ENCODE data around the gene MVK. TPM values are rescaled to one million over a fixed set of nuclear protein-coding genes. Genes with fewer than 3 reads are reported as not detected.

Gene MVK
- total and polyA plus RNA-seq, 2 donors (not counting 1 experiment from before 2014, with no cell fraction given) = 18.8 to 22.1 TPM

DNA sequence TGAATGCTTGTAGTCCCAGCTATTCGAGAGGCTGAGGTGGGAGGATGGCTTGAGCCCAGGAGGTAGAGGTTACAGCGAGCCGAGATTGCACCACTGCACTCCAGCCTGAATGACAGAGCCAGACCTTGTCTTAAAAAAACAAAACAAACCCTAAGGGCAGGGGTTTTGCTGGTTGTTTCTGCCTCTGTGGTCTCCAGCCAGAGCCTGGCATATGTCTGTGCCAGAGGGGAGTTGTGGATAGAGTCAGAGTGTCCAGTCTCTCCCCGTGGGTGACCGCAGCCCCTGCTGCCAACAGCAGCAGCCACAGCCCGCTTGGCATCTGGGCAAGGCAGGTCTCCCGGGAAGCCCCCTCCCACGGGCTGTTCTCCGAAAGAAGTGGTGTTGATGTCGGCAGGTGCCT, 37.6 kb downstream of the MVK start:
- DNase-seq (ENCODE audit: low read depth in 2 of 2) = no peak
- TF ChIP-seq EZH2 (IDR thresholded peaks at IDR 0.05; ENCODE audit: low read length, missing control alignments) (no peak), CTCF (conservative IDR thresholded peaks at IDR 0.05 in 1 of 2, IDR thresholded peaks at IDR 0.05 in 1 of 2; ENCODE audit: low read depth in 1 of 2, low read length in 2 of 2) (no peak)

DNA sequence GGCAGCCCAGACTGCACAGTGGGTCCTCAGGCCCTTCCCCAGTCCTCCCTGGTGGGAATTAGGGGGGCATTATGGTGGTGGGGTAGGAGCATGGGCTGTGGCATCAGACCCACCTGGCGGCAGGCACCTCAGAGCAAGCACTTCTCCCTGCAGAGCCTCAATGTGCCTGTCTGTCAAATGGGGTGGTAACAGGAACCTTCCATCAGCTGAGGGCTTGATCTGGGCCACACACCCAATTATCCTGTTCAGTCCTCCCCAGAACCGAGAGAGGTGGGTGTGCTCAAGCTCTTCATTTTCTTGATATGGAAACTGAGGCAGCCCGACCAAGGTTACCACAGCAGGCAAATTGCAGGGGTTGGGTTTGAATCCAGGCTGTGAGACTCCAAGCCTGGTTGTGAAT, 38.4 kb downstream of the MVK start:
- H3K4me3 ChIP-seq (replicated peaks in 1 of 4; ENCODE audit: control extremely low read depth in 1 of 4, insufficient read depth in 1 of 4, low read depth in 3 of 4, low read length in 4 of 4) = no peak overlapping the region
- DNase-seq (ENCODE audit: low read depth in 2 of 2) = no peak
- H3K4me2 ChIP-seq (ENCODE audit: extremely low read depth, insufficient read depth, low read length) = no peak overlapping the region
- H3K79me2 ChIP-seq (ENCODE audit: control insufficient read depth, insufficient read depth, low read length) = no peaks in the 10 kb centered on the region
- H2AFZ ChIP-seq (ENCODE audit: low read length) = no peak overlapping the region
- H3K27ac ChIP-seq (ENCODE audit: insufficient read depth, low read length) = no peak overlapping the region
- no peaks in the 10 kb centered on the region for H4K20me1 ChIP-seq (ENCODE audit: control insufficient read depth, extremely low read depth, insufficient read depth, low read length)
- H3K4me1 ChIP-seq (ENCODE audit: control insufficient read depth, extremely low read depth, insufficient read depth, low read length) = no peaks in the 10 kb centered on the region
- H3K36me3 ChIP-seq (ENCODE audit: control insufficient read depth, insufficient read depth, low read length) = no peaks in the 10 kb centered on the region
- peaks cover 38% of the 10 kb centered on the region for H3K27me3 ChIP-seq (ENCODE audit: control insufficient read depth, insufficient read depth, low read length)
- no peak overlapping the region for H3K9ac ChIP-seq (ENCODE audit: insufficient read depth, low read length)
- TF ChIP-seq CTCF (conservative IDR thresholded peaks at IDR 0.05 in 1 of 2, IDR thresholded peaks at IDR 0.05 in 1 of 2; ENCODE audit: low read depth in 1 of 2, low read length in 2 of 2) = no peak
- TF ChIP-seq EZH2 (IDR thresholded peaks at IDR 0.05; ENCODE audit: low read length, missing control alignments) = no peak
- no peaks in the 10 kb centered on the region for H3K9me3 ChIP-seq (ENCODE audit: control insufficient read depth, insufficient read depth, low read depth, low read length)

More for the DNA sequence above, 37.6 kb downstream of the MVK start:
- Histone ChIP-seq H3K27ac (ENCODE audit: insufficient read depth, low read length) (no peak overlapping the region), H3K79me2 (ENCODE audit: control insufficient read depth, insufficient read depth, low read length) (no peaks in the 10 kb centered on the region), H3K27me3 (ENCODE audit: control insufficient read depth, insufficient read depth, low read length) (peaks cover 34% of the 10 kb centered on the region), H3K36me3 (ENCODE audit: control insufficient read depth, insufficient read depth, low read length) (no peaks in the 10 kb centered on the region), H3K9ac (ENCODE audit: insufficient read depth, low read length) (no peak overlapping the region), H3K4me2 (ENCODE audit: extremely low read depth, insufficient read depth, low read length) (no peak overlapping the region), H3K4me3 (replicated peaks in 1 of 4; ENCODE audit: control extremely low read depth in 1 of 4, insufficient read depth in 1 of 4, low read depth in 3 of 4, low read length in 4 of 4) (no peak overlapping the region), H3K9me3 (ENCODE audit: control insufficient read depth, insufficient read depth, low read depth, low read length) (no peaks in the 10 kb centered on the region), H4K20me1 (ENCODE audit: control insufficient read depth, extremely low read depth, insufficient read depth, low read length) (no peaks in the 10 kb centered on the region), H3K4me1 (ENCODE audit: control insufficient read depth, extremely low read depth, insufficient read depth, low read length) (no peaks in the 10 kb centered on the region), H2AFZ (ENCODE audit: low read length) (no peak overlapping the region)

- no peak overlapping the region for H2AFZ ChIP-seq (ENCODE audit: low read length)
Measured at GRCh38 chr12:109612975-109613502, 39.4 kb downstream of the MVK start.

More at GRCh38 chr12:109612975-109613502, 39.4 kb downstream of the MVK start:
- DNase-seq (ENCODE audit: low read depth in 2 of 2) = no peak
- H3K4me3 ChIP-seq (replicated peaks in 1 of 4; ENCODE audit: control extremely low read depth in 1 of 4, insufficient read depth in 1 of 4, low read depth in 3 of 4, low read length in 4 of 4) = no peak overlapping the region
- no peak overlapping the region for H3K27ac ChIP-seq (ENCODE audit: insufficient read depth, low read length)
- TF ChIP-seq CTCF (conservative IDR thresholded peaks at IDR 0.05 in 1 of 2, IDR thresholded peaks at IDR 0.05 in 1 of 2; ENCODE audit: low read depth in 1 of 2, low read length in 2 of 2) = peak in 1 of 2 donors; percentile 38
- TF ChIP-seq EZH2 (IDR thresholded peaks at IDR 0.05; ENCODE audit: low read length, missing control alignments) = no peak
- H3K9me3 ChIP-seq (ENCODE audit: control insufficient read depth, insufficient read depth, low read depth, low read length) = no peaks in the 10 kb centered on the region
- no peaks in the 10 kb centered on the region for H4K20me1 ChIP-seq (ENCODE audit: control insufficient read depth, extremely low read depth, insufficient read depth, low read length)
- H3K27me3 ChIP-seq (ENCODE audit: control insufficient read depth, insufficient read depth, low read length) = peaks cover 31% of the 10 kb centered on the region
- no peaks in the 10 kb centered on the region for H3K4me1 ChIP-seq (ENCODE audit: control insufficient read depth, extremely low read depth, insufficient read depth, low read length)
- H3K79me2 ChIP-seq (ENCODE audit: control insufficient read depth, insufficient read depth, low read length) = no peaks in the 10 kb centered on the region
- no peak overlapping the region for H3K9ac ChIP-seq (ENCODE audit: insufficient read depth, low read length)
- no peaks in the 10 kb centered on the region for H3K36me3 ChIP-seq (ENCODE audit: control insufficient read depth, insufficient read depth, low read length)
- no peak overlapping the region for H3K4me2 ChIP-seq (ENCODE audit: extremely low read depth, insufficient read depth, low read length)

Measured in fibroblast of lung (primary cell).